Measurements from ENCODE around the gene FADS1. TPM values are rescaled to one million over a fixed set of nuclear protein-coding genes. Genes with fewer than 3 reads are reported as not detected.
A peak's percentile ranks its signal among the peaks of the same experiment; 100 is the strongest.

The FADS1 gene
- total and polyA plus RNA-seq, 2 of the 13 experiments (the other 11 are each of a cell fraction or from before 2014, with no cell fraction given), result 91.8 to 108 TPM

DNA sequence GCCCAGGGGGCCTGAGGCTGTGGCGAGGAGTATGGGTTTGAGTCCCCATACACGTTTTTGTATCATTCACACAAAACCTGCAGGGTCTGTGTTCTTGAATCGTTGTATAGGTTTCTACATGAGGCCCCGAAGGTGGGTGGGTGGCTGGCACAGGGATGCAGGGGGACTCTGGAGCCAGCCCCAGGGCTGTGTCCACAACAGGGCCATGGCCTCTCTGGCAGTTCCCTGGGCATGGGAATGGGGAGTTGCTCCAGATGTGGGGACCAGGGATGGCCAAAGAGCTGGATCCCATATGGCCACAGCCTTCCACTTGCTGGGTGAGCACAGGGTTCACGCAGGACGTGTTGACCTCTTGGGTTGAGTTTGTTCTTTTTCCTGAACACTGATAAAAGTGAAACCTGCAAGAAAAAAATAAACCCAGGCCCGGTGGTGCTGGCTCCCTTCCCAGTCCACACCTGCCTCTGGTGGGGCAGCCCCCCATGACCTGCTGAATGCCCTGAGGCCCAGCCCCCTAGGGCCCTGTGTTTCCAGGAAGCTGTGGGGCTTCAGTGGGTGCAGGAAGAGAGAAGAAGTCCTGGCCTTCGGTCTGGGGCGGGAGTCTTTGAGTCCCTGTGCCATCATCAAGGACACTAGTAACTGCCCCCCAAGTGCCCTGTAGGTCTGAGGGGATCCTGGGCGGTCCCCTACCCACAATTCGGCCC, 48.3 kb downstream of the FADS1 start:
- H3K36me3 ChIP-seq (replicated peaks in 1 of 2; ENCODE audit: control insufficient read depth in 1 of 2, insufficient read depth in 2 of 2, low read length in 2 of 2), result peaks cover 0 to 4% of the 10 kb centered on the region in 2 experiments; a peak in 1 of 5 replicates
- H4K20me1 ChIP-seq (ENCODE audit: insufficient read depth, low read length), result no peaks in the 10 kb centered on the region
- intact Hi-C loops (cut with micrococcal nuclease; ENCODE audit: unreplicated experiment) (loop anchor here (2.0 kb wide), 1 partner anchor 20 kb away; no protein-coding TSS in a partner anchor), in situ Hi-C loops (cut with HindIII; ENCODE audit: extremely low pct_ligation_motif_present, low pct_unique_long_range_greater_than_20kb) (no loop called here)
- peaks cover 81% of the 10 kb centered on the region for H3K4me1 ChIP-seq (ENCODE audit: insufficient read depth, low read length)
- H3K9ac ChIP-seq (ENCODE audit: insufficient read depth, low read depth, low read length), result peak overlapping the region; percentile 76
- H3K4me2 ChIP-seq (ENCODE audit: low read depth, low read length), result peak overlapping the region; percentile 91
- POLR2A ChIA-PET, result interaction anchor here (1.0 to 5.5 kb wide), 7 partner anchors 9 to 181 kb away, joined by 3 to 92 read pairs (median 11); partner anchors contain the start of genes FEN1 and TMEM258
- H3K27ac ChIP-seq (ENCODE audit: extremely low read length, insufficient read depth, low read length), result peak overlapping the region; percentile 91
- H3K27me3 ChIP-seq (ENCODE audit: control insufficient read depth in 1 of 2, insufficient read depth in 2 of 2, low read length in 2 of 2), result no peaks in the 10 kb centered on the region; a peak in 1 of 5 replicates
- H3K79me2 ChIP-seq (ENCODE audit: insufficient read depth, low read length), result no peaks in the 10 kb centered on the region
- CTCF ChIA-PET (ENCODE audit: low intra/inter-chr PET ratio, low total read pairs), result interaction anchor here (1.5 to 2.7 kb wide), 3 partner anchors 13 to 20 kb away, joined by 8 to 47 read pairs (median 25); partner anchors contain the start of gene MYRF
- H2AFZ ChIP-seq (ENCODE audit: low read length), result no peak overlapping the region
- ATAC-seq (peak; percentile 1; the same call in 2 of the 3 replicates), DNase-seq (ENCODE audit: low spot score) (no peak), FAIRE-seq (no peak)
- WGBS (ENCODE audit: low lambda C conversion rate), result 29% methylated on average over 5 of the region's 11 CpGs
- no TSS peak for BruUV-seq (replicated peaks)
- H3K9me3 ChIP-seq (ENCODE audit: low read length), result no peaks in the 10 kb centered on the region
- peak overlapping the region; percentile 46 to 66 (median 56); a peak in 5 of 6 replicates for H3K4me3 ChIP-seq (replicated peaks in 1 of 3; ENCODE audit: insufficient read depth in 1 of 3, low read depth in 2 of 3, low read length in 3 of 3)
- 0 out of 4 replicates have a peak, but pooled peaks of 1 of the 2 experiments have one; percentile 6 for TF ChIP-seq POLR2A (IDR thresholded peaks at IDR 0.05; ENCODE audit: insufficient read depth in 1 of 2, low read depth in 2 of 2, low read length in 2 of 2)
- TF ChIP-seq, protein P1, sequence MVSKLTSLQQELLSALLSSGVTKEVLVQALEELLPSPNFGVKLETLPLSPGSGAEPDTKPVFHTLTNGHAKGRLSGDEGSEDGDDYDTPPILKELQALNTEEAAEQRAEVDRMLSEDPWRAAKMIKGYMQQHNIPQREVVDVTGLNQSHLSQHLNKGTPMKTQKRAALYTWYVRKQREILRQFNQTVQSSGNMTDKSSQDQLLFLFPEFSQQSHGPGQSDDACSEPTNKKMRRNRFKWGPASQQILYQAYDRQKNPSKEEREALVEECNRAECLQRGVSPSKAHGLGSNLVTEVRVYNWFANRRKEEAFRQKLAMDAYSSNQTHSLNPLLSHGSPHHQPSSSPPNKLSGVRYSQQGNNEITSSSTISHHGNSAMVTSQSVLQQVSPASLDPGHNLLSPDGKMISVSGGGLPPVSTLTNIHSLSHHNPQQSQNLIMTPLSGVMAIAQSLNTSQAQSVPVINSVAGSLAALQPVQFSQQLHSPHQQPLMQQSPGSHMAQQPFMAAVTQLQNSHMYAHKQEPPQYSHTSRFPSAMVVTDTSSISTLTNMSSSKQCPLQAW (CRISPR knock-in tag; IDR thresholded peaks at IDR 0.05), result no peak
- TF ChIP-seq, protein P2, sequence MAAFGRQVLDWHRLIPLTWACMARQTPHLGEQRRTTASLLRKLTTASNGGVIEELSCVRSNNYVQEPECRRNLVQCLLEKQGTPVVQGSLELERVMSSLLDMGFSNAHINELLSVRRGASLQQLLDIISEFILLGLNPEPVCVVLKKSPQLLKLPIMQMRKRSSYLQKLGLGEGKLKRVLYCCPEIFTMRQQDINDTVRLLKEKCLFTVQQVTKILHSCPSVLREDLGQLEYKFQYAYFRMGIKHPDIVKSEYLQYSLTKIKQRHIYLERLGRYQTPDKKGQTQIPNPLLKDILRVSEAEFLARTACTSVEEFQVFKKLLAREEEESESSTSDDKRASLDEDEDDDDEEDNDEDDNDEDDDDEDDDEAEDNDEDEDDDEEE (CRISPR knock-in tag; IDR thresholded peaks at IDR 0.05), result no peak
- TF ChIP-seq SMAD3 (CRISPR knock-in tag; IDR thresholded peaks at IDR 0.05), result no peak
- no peak for TF ChIP-seq TP53 (CRISPR knock-in tag; conservative IDR thresholded peaks at IDR 0.05)
- no peak for TF ChIP-seq ISL2 (CRISPR knock-in tag; IDR thresholded peaks at IDR 0.05)
- no peak for TF ChIP-seq CBX5 (CRISPR knock-in tag; IDR thresholded peaks at IDR 0.05; ENCODE audit: borderline replicate concordance)
- no peak for TF ChIP-seq KDM5B (CRISPR knock-in tag; IDR thresholded peaks at IDR 0.05; ENCODE audit: borderline replicate concordance)
- TF ChIP-seq GABPB1 (CRISPR knock-in tag; IDR thresholded peaks at IDR 0.05), result no peak
- TF ChIP-seq, protein P3, sequence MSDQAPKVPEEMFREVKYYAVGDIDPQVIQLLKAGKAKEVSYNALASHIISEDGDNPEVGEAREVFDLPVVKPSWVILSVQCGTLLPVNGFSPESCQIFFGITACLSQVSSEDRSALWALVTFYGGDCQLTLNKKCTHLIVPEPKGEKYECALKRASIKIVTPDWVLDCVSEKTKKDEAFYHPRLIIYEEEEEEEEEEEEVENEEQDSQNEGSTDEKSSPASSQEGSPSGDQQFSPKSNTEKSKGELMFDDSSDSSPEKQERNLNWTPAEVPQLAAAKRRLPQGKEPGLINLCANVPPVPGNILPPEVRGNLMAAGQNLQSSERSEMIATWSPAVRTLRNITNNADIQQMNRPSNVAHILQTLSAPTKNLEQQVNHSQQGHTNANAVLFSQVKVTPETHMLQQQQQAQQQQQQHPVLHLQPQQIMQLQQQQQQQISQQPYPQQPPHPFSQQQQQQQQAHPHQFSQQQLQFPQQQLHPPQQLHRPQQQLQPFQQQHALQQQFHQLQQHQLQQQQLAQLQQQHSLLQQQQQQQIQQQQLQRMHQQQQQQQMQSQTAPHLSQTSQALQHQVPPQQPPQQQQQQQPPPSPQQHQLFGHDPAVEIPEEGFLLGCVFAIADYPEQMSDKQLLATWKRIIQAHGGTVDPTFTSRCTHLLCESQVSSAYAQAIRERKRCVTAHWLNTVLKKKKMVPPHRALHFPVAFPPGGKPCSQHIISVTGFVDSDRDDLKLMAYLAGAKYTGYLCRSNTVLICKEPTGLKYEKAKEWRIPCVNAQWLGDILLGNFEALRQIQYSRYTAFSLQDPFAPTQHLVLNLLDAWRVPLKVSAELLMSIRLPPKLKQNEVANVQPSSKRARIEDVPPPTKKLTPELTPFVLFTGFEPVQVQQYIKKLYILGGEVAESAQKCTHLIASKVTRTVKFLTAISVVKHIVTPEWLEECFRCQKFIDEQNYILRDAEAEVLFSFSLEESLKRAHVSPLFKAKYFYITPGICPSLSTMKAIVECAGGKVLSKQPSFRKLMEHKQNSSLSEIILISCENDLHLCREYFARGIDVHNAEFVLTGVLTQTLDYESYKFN (CRISPR knock-in tag; conservative IDR thresholded peaks at IDR 0.05), result peak; percentile 36; the same call in 1 of the 2 replicates
- no peak for TF ChIP-seq SYNCRIP (IDR thresholded peaks at IDR 0.05; ENCODE audit: insufficient read depth, low read depth, low read length)
- no peak for TF ChIP-seq ZNF253 (CRISPR knock-in tag; IDR thresholded peaks at IDR 0.05; ENCODE audit: borderline replicate concordance)
- peak; percentile 69; the same call in 1 of the 2 replicates for TF ChIP-seq BRD4 (CRISPR knock-in tag; IDR thresholded peaks at IDR 0.05)
- TF ChIP-seq, protein P4, sequence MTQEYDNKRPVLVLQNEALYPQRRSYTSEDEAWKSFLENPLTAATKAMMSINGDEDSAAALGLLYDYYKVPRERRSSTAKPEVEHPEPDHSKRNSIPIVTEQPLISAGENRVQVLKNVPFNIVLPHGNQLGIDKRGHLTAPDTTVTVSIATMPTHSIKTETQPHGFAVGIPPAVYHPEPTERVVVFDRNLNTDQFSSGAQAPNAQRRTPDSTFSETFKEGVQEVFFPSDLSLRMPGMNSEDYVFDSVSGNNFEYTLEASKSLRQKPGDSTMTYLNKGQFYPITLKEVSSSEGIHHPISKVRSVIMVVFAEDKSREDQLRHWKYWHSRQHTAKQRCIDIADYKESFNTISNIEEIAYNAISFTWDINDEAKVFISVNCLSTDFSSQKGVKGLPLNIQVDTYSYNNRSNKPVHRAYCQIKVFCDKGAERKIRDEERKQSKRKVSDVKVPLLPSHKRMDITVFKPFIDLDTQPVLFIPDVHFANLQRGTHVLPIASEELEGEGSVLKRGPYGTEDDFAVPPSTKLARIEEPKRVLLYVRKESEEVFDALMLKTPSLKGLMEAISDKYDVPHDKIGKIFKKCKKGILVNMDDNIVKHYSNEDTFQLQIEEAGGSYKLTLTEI (CRISPR knock-in tag; conservative IDR thresholded peaks at IDR 0.05), result no peak

Measured in HepG2 (cell line).